Measurements from ENCODE around the gene STARD4. TPM values are rescaled to one million over a fixed set of nuclear protein-coding genes. Genes with fewer than 3 reads are reported as not detected.

STARD4 gene
- total and polyA plus RNA-seq, 4 donors: 10.1 to 61.2 (median 34.1) TPM

- Histone ChIP-seq H3K27me3 (ENCODE audit: control insufficient read depth in 4 of 4, insufficient read depth in 4 of 4, low read length in 3 of 4) (no peaks in the 10 kb centered on the region), H3K27ac (ENCODE audit: low read depth in 1 of 2, low read length in 2 of 2) (no peak overlapping the region), H3K9ac (ENCODE audit: low read depth in 1 of 2, low read length in 2 of 2) (no peak overlapping the region), H3K36me3 (ENCODE audit: control insufficient read depth in 4 of 4, insufficient read depth in 3 of 4, low read depth in 1 of 4, low read length in 3 of 4) (no peaks in the 10 kb centered on the region), H3K9me3 (ENCODE audit: control insufficient read depth in 4 of 4, low read length in 3 of 4) (no peaks in the 10 kb centered on the region), H3K4me3 (ENCODE audit: low read depth in 1 of 3, low read length in 3 of 3) (no peak overlapping the region), H3K4me1 (ENCODE audit: control insufficient read depth in 4 of 4, insufficient read depth in 4 of 4, low read length in 3 of 4) (peaks cover 5 to 31% (median 16%) of the 10 kb centered on the region in 4 donors)
- WGBS: 96% methylated on average over 3 of the region's 3 CpGs
- no peak for TF ChIP-seq FOXA1 (IDR thresholded peaks at IDR 0.05)
- no peak for TF ChIP-seq SP1 (IDR thresholded peaks at IDR 0.05)
- TF ChIP-seq RXRA (IDR thresholded peaks at IDR 0.05): no peak
- TF ChIP-seq GABPA (IDR thresholded peaks at IDR 0.05 in 1 of 2, conservative IDR thresholded peaks at IDR 0.05 in 1 of 2): no peak
- TF ChIP-seq HNF4G (IDR thresholded peaks at IDR 0.05): no peak
- TF ChIP-seq TAF1 (conservative IDR thresholded peaks at IDR 0.05): no peak
- no peak for TF ChIP-seq YY1 (IDR thresholded peaks at IDR 0.05)
- TF ChIP-seq, protein P1, sequence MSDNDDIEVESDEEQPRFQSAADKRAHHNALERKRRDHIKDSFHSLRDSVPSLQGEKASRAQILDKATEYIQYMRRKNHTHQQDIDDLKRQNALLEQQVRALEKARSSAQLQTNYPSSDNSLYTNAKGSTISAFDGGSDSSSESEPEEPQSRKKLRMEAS (IDR thresholded peaks at IDR 0.05): no peak
- no peak for TF ChIP-seq NR2F2 (IDR thresholded peaks at IDR 0.05)
- no peak for TF ChIP-seq EGR1 (IDR thresholded peaks at IDR 0.05; ENCODE audit: low read depth in 2 of 2)
- no peak for TF ChIP-seq HNF4A (conservative IDR thresholded peaks at IDR 0.05)
- TF ChIP-seq REST (IDR thresholded peaks at IDR 0.05): no peak
- TF ChIP-seq, protein P2, sequence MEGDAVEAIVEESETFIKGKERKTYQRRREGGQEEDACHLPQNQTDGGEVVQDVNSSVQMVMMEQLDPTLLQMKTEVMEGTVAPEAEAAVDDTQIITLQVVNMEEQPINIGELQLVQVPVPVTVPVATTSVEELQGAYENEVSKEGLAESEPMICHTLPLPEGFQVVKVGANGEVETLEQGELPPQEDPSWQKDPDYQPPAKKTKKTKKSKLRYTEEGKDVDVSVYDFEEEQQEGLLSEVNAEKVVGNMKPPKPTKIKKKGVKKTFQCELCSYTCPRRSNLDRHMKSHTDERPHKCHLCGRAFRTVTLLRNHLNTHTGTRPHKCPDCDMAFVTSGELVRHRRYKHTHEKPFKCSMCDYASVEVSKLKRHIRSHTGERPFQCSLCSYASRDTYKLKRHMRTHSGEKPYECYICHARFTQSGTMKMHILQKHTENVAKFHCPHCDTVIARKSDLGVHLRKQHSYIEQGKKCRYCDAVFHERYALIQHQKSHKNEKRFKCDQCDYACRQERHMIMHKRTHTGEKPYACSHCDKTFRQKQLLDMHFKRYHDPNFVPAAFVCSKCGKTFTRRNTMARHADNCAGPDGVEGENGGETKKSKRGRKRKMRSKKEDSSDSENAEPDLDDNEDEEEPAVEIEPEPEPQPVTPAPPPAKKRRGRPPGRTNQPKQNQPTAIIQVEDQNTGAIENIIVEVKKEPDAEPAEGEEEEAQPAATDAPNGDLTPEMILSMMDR (IDR thresholded peaks at IDR 0.05; ENCODE audit: low read depth, low read length, missing input control): no peak
- no peak for TF ChIP-seq RAD21 (IDR thresholded peaks at IDR 0.05)
- TF ChIP-seq, protein P3, sequence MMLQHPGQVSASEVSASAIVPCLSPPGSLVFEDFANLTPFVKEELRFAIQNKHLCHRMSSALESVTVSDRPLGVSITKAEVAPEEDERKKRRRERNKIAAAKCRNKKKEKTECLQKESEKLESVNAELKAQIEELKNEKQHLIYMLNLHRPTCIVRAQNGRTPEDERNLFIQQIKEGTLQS (IDR thresholded peaks at IDR 0.05): no peak
- TF ChIP-seq ZBTB33 (IDR thresholded peaks at IDR 0.05): no peak
- TF ChIP-seq JUND (IDR thresholded peaks at IDR 0.05): no peak
- TF ChIP-seq FOXA2 (IDR thresholded peaks at IDR 0.05): no peak
- DNase-seq (ENCODE audit: low spot score): no peak
Observed at GRCh38 chr5:111514087-111514486, 1.8 kb upstream of the STARD4 start.

Data from liver (tissue), 9 donors.